Endothelial cell of umbilical vein (primary cell): Measurements from ENCODE around the gene SUGP2.

Experiments
- CTCF ChIP-seq, 2 donors: IDR thresholded peaks; 1 replicate in 1 of 2; 2 replicates in 1 of 2; pipeline ENCODE4 v1.5.1; 2011; ENCODE audit warnings: low read length in 2 of 2, mild to moderate bottlenecking in 2 of 2, moderate library complexity in 2 of 2, control low read depth in 1 of 2, inconsistent platforms in 1 of 2, low read depth in 1 of 2; ENCODE audit not compliant: insufficient read depth in 1 of 2; ENCODE audit errors: extremely low read depth in 1 of 2
- POLR2A ChIP-seq: IDR thresholded peaks from 2 replicates; pipeline ENCODE4 v1.6.1; 2012; ENCODE audit warnings: low read depth, mild to moderate bottlenecking, control low read depth, low read length

- no peak for TF ChIP-seq CTCF (IDR thresholded peaks at IDR 0.05; ENCODE audit: extremely low read depth in 1 of 2, insufficient read depth in 1 of 2, low read depth in 1 of 2, low read length in 2 of 2)
- TF ChIP-seq POLR2A = no peak
Measured at GRCh38 chr19:18946335-18946734, 87.0 kb downstream of the SUGP2 start.
